HepG2 (cell line): ENCODE measurements around the gene GPX5. TPM values are rescaled to one million over a fixed set of nuclear protein-coding genes. Genes with fewer than 3 reads are reported as not detected.

Experiments
- ARID3A ChIP-seq: IDR thresholded peaks from 2 replicates; pipeline ENCODE4 v1.6.1; 2012; ENCODE audit warnings: low read depth, low read length, improper control_type of control experiment
- EP300 ChIP-seq, 3 experiments: sonication (generic) in 1 of 3; formaldehyde crosslinking in 1 of 3; IDR thresholded peaks; 2 replicates each; pipeline versions ENCODE4 v1.5.1 to v1.6.1; 2011 to 2020; ENCODE audit warnings: low read depth in 2 of 3, low read length in 2 of 3, borderline replicate concordance in 1 of 3, improper control_type of control experiment in 1 of 3, mild to moderate bottlenecking in 1 of 3, missing genetic modification reagents in 1 of 3, moderate library complexity in 1 of 3
- FOXO1 ChIP-seq: sonication (generic); formaldehyde crosslinking; IDR thresholded peaks from 2 replicates; pipeline ENCODE4 v1.4.0; 2020; ENCODE audit warnings: missing genetic modification reagents
- HIVEP1 ChIP-seq: sonication (generic); formaldehyde crosslinking; IDR thresholded peaks from 2 replicates; pipeline ENCODE4 v1.4.0; 2020; ENCODE audit warnings: mild to moderate bottlenecking, missing genetic modification reagents
- HMG20A ChIP-seq: IDR thresholded peaks from 2 replicates; pipeline ENCODE4 v1.6.1; 2016; ENCODE audit warnings: borderline replicate concordance
- HNRNPL ChIP-seq: fragments of 200-400 bp; formaldehyde crosslinking; IDR thresholded peaks from 2 replicates; pipeline ENCODE4 v1.6.1; 2017; ENCODE audit warnings: mild to moderate bottlenecking, low read depth, low read length
- MXD4 ChIP-seq: IDR thresholded peaks from 2 replicates; pipeline ENCODE4 v1.6.1; 2016; ENCODE audit warnings: mild to moderate bottlenecking, missing biosample characterization, missing genetic modification reagents
- PLRG1 ChIP-seq: fragments of 450-650 bp; conservative IDR thresholded peaks from 2 replicates; pipeline ENCODE4 v1.6.1; 2016
- RXRA ChIP-seq: sonication (generic); formaldehyde crosslinking; IDR thresholded peaks from 2 replicates; pipeline ENCODE4 v1.5.1; 2020; ENCODE audit warnings: missing genetic modification reagents
- SOX13 ChIP-seq, 3 experiments: fragments of 450-650 bp in 1 of 3; sonication (generic) in 1 of 3; formaldehyde crosslinking in 1 of 3; IDR thresholded peaks in 2 of 3; conservative IDR thresholded peaks in 1 of 3; 2 replicates each; pipeline versions ENCODE4 v1.5.0 to v1.6.1; 2016 to 2020; ENCODE audit warnings: antibody characterized with exemption in 1 of 3, mild to moderate bottlenecking in 1 of 3, missing compliant biosample characterization in 1 of 3, missing genetic modification reagents in 1 of 3, moderate library complexity in 1 of 3
- SSRP1 ChIP-seq: IDR thresholded peaks from 2 replicates; pipeline ENCODE4 v1.6.1; 2016; ENCODE audit warnings: control low read depth
- WIZ ChIP-seq: sonication (generic); formaldehyde crosslinking; IDR thresholded peaks from 2 replicates; pipeline ENCODE4 v1.5.1; 2020; ENCODE audit warnings: mild to moderate bottlenecking, missing genetic modification reagents
- ZBTB20 ChIP-seq: sonication (generic); formaldehyde crosslinking; IDR thresholded peaks from 2 replicates; pipeline ENCODE4 v1.8.1; 2023; ENCODE audit warnings: missing genetic modification reagents, low read depth, mild to moderate bottlenecking, borderline replicate concordance
- ZBTB7A ChIP-seq: sonication (generic); formaldehyde crosslinking; IDR thresholded peaks from 2 replicates; pipeline ENCODE4 v1.8.0; 2022; ENCODE audit warnings: mild to moderate bottlenecking, missing genetic modification reagents
- ZBTB8A ChIP-seq: sonication (generic); formaldehyde crosslinking; IDR thresholded peaks from 2 replicates; pipeline ENCODE4 v1.4.0; 2020; ENCODE audit warnings: mild to moderate bottlenecking, low read depth, missing genetic modification reagents, borderline replicate concordance
- ZFP90 ChIP-seq: sonication (generic); formaldehyde crosslinking; IDR thresholded peaks from 2 replicates; pipeline ENCODE4 v1.8.0; 2022; ENCODE audit warnings: missing genetic modification reagents, mild to moderate bottlenecking, inconsistent platforms, borderline replicate concordance
- ZMAT3 ChIP-seq: sonication (generic); formaldehyde crosslinking; conservative IDR thresholded peaks from 2 replicates; pipeline ENCODE4 v1.7.0; 2021; ENCODE audit warnings: missing genetic modification reagents
- ZNF30 ChIP-seq: sonication (generic); formaldehyde crosslinking; IDR thresholded peaks from 2 replicates; pipeline ENCODE4 v1.5.0; 2020; ENCODE audit warnings: mild to moderate bottlenecking, missing genetic modification reagents
- ZNF383 ChIP-seq: sonication (generic); formaldehyde crosslinking; IDR thresholded peaks from 2 replicates; pipeline ENCODE4 v1.4.0; 2020; ENCODE audit warnings: missing genetic modification reagents, mild to moderate bottlenecking, borderline replicate concordance
- ZNF546 ChIP-seq: sonication (generic); formaldehyde crosslinking; conservative IDR thresholded peaks from 2 replicates; pipeline ENCODE4 v1.8.1; 2023; ENCODE audit warnings: mild to moderate bottlenecking, missing genetic modification reagents
- ZNF672 ChIP-seq: sonication (generic); formaldehyde crosslinking; IDR thresholded peaks from 2 replicates; pipeline ENCODE4 v1.8.1; 2022; ENCODE audit warnings: missing genetic modification reagents
- ZNF710 ChIP-seq: sonication (generic); formaldehyde crosslinking; IDR thresholded peaks from 2 replicates; pipeline ENCODE4 v1.5.0; 2020; ENCODE audit warnings: mild to moderate bottlenecking, missing genetic modification reagents, borderline replicate concordance
- ZNF713 ChIP-seq: sonication (generic); formaldehyde crosslinking; IDR thresholded peaks from 2 replicates; pipeline ENCODE4 v1.4.0; 2020; ENCODE audit warnings: mild to moderate bottlenecking, missing genetic modification reagents
- ZNF775 ChIP-seq: sonication (generic); formaldehyde crosslinking; IDR thresholded peaks from 2 replicates; pipeline ENCODE4 v1.4.0; 2020; ENCODE audit warnings: missing genetic modification reagents, mild to moderate bottlenecking, moderate library complexity, borderline replicate concordance
- polyA plus RNA-seq, 8 experiments: library from polyadenylated mRNA; depleted of rRNA in 3 of 8; stranded (reverse) in 7 of 8; unstranded in 1 of 8; fragments of >200 nt; fragmentation: Illumina TruSeq in 4 of 8; extraction: Trizol in 4 of 8; gene quantifications; 2 replicates each; pipeline versions ENCODE4 v1.2.1 to v1.2.3, GENCODE V29; 2011 to 2016; ENCODE audit warnings: low read depth in 4 of 8, missing spikeins in 1 of 8, mixed read lengths in 1 of 8; ENCODE audit not compliant: insufficient read depth in 1 of 8
- total RNA-seq, 5 experiments: library from RNA; depleted of rRNA; stranded (reverse); fragments of >200 nt; fragmentation: Illumina TruSeq; extraction: Trizol; gene quantifications; 2 replicates each; pipeline ENCODE4 v1.2.3, GENCODE V29; 2016; ENCODE audit warnings: low read depth in 1 of 5
- TF ChIP-seq, protein P1 (sequence below): sonication (generic); formaldehyde crosslinking; conservative IDR thresholded peaks from 2 replicates; pipeline ENCODE4 v1.4.0; 2020; ENCODE audit warnings: missing genetic modification reagents

Gene GPX5
- total and polyA plus RNA-seq, 2 of the 13 experiments (the other 11 are each of a cell fraction or from before 2014, with no cell fraction given): not detected

DNA sequence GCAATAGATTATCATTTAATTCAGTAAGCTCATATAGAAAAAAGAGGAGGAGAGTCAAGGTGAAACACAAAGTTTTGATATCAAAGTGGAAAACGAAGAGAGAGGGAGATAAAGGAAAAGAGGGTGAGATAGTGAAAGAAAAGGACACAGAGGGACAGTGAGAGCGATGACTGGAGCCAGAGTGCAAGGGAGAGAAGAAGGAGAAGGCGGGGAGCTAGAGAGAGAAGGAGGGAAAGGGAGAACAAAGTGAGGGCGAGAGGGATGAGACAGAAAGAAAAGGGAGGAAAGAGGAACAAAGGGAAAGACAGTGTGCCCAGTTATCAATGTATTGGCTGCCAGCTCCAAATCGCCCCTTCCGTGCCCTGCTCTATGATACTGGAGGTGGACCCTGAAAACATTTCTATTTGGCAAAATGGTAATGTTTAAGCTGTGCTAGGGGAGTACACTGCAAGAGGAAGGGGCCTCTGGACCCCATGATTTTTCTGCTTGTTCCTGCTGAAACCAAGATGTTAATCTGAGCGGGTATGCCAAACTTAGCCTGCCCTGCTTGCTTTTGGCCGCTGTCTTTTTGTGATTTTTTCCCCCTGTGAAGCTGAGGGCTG is 27.8 kb downstream of the GPX5 start (continued):
- TF ChIP-seq ZNF710 (CRISPR knock-in tag) (peak; percentile 63; the same call in 1 of the 2 replicates), ZNF546 (no peak), EP300 (IDR thresholded peaks at IDR 0.05; ENCODE audit: low read depth in 2 of 2, low read length in 2 of 2) (no peak), EP300 (CRISPR knock-in tag; IDR thresholded peaks at IDR 0.05; ENCODE audit: borderline replicate concordance) (no peak), FOXO1 (CRISPR knock-in tag) (no peak), SSRP1 (no peak), ZNF30 (CRISPR knock-in tag) (0 out of 2 replicates have a peak, but pooled peaks have one; percentile 36), MXD4 (CRISPR knock-in tag) (0 out of 2 replicates have a peak, but pooled peaks have one; percentile 43), PLRG1 (no peak), RXRA (CRISPR knock-in tag) (no peak), ZBTB8A (no peak), HNRNPL (no peak), WIZ (no peak), ZBTB7A (no peak), HMG20A (CRISPR knock-in tag) (no peak), ZNF383 (no peak), ARID3A (no peak), ZBTB20 (CRISPR knock-in tag) (no peak), ZNF672 (no peak), ZNF713 (CRISPR knock-in tag) (no peak), ZMAT3 (no peak), SOX13 (IDR thresholded peaks at IDR 0.05) (no peak), SOX13 (CRISPR knock-in tag; conservative IDR thresholded peaks at IDR 0.05 in 1 of 2, IDR thresholded peaks at IDR 0.05 in 1 of 2) (no peak), HIVEP1 (no peak), ZFP90 (CRISPR knock-in tag) (no peak), ZNF775 (peak; percentile 54; the same call in 1 of the 2 replicates)
- TF ChIP-seq, protein P1, sequence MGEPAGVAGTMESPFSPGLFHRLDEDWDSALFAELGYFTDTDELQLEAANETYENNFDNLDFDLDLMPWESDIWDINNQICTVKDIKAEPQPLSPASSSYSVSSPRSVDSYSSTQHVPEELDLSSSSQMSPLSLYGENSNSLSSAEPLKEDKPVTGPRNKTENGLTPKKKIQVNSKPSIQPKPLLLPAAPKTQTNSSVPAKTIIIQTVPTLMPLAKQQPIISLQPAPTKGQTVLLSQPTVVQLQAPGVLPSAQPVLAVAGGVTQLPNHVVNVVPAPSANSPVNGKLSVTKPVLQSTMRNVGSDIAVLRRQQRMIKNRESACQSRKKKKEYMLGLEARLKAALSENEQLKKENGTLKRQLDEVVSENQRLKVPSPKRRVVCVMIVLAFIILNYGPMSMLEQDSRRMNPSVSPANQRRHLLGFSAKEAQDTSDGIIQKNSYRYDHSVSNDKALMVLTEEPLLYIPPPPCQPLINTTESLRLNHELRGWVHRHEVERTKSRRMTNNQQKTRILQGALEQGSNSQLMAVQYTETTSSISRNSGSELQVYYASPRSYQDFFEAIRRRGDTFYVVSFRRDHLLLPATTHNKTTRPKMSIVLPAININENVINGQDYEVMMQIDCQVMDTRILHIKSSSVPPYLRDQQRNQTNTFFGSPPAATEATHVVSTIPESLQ (CRISPR knock-in tag): no peak
